HAP-1 (cell line): Measurements from ENCODE around the gene CCL26.
"Not testable (repeated sequence)": the region's sequence is repeated elsewhere in the genome, so short reads cannot be mapped to it uniquely, and the experiment has no call there.

Experiments used
- DNase-seq, 2 experiments: peaks; one replicate each; pipeline ENCODE4 v3.0.0-alpha.2; 2016 to 2020; ENCODE audit warnings: low spot score in 2 of 2
- H3K27me3 ChIP-seq: fragments of 250-450 bp; sonication (Bioruptor Pico); 2 replicates; pipeline ENCODE4 v1.5.1; 2020; ENCODE audit warnings: low read depth, mild to moderate bottlenecking, moderate library complexity
- H3K36me3 ChIP-seq: fragments of 250-450 bp; sonication (Bioruptor Pico); replicated peaks from 2 replicates; pipeline ENCODE4 v1.5.1; 2020; ENCODE audit warnings: mild to moderate bottlenecking
- H3K4me1 ChIP-seq: fragments of 250-450 bp; sonication (Bioruptor Pico); 2 replicates; pipeline ENCODE4 v1.5.1; 2020; ENCODE audit warnings: mild to moderate bottlenecking
- H3K4me3 ChIP-seq: fragments of 250-450 bp; sonication (Bioruptor Pico); 2 replicates; pipeline ENCODE4 v1.5.1; 2020; ENCODE audit warnings: mild to moderate bottlenecking, moderate library complexity
- H3K9me3 ChIP-seq: fragments of 250-450 bp; sonication (Bioruptor Pico); 2 replicates; pipeline ENCODE4 v1.5.1; 2020; ENCODE audit warnings: mild to moderate bottlenecking, moderate library complexity
- in situ Hi-C: fragments of 300-500 bp; cut with MboI; formaldehyde crosslinking; loops from 3 replicates; pipeline ENCODE4 v1.14.3; 2020; ENCODE audit warnings: low sequenced_read_pairs, inconsistent platforms, mixed read lengths

The CCL26 gene

DNA sequence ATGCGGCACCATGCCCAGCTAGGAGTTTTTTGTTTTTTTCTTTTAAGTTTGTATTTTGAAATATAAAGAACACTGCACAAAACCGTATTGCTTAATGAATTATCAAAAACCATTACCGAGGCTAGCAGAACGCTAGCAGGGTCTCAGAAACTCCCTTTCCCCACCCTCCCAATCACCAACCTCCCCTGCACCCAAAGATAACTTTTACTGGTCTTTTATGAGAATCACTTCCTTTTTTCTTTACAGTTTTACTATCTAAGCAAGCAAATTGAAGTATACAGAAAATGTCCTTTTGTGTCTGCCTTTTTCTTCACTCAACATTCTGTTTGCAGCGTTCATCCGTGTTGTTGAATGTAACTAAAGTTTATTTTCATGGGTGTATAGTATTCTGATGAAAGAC lies 46.7 kb downstream of the CCL26 start:
- in situ Hi-C loops = no loop called here
- H3K27me3 ChIP-seq = no peaks in the 10 kb centered on the region
- H3K9me3 ChIP-seq = no peaks in the 10 kb centered on the region
- no peak overlapping the region for H3K4me3 ChIP-seq
- no peaks in the 10 kb centered on the region for H3K36me3 ChIP-seq
- no peak for DNase-seq
- no peaks in the 10 kb centered on the region for H3K4me1 ChIP-seq

DNA sequence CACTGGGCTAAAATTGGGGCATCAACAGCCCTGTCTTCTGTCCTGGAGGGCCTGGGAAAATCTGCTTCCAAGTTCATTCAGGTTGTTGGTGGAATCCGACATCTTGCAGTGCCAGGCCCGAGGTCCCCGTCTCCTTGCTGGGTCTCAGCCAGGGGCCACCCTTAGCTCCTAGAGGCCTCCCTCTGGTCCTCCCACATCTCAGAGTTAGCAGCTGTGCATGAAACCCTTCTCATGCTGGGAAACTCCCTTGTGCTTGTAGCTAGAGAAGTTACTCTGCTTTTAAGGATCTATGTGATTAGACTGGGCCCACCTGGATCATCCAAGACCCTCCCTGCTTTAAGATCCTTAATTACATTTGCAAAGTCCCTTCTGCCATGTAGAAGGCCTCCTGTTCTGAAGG lies 48.6 kb downstream of the CCL26 start:
- no peaks in the 10 kb centered on the region for H3K36me3 ChIP-seq
- H3K4me3 ChIP-seq = no peak overlapping the region
- no peaks in the 10 kb centered on the region for H3K4me1 ChIP-seq
- H3K27me3 ChIP-seq = no peaks in the 10 kb centered on the region
- DNase-seq = no peak
- in situ Hi-C loops = no loop called here
- no peaks in the 10 kb centered on the region for H3K9me3 ChIP-seq

DNA sequence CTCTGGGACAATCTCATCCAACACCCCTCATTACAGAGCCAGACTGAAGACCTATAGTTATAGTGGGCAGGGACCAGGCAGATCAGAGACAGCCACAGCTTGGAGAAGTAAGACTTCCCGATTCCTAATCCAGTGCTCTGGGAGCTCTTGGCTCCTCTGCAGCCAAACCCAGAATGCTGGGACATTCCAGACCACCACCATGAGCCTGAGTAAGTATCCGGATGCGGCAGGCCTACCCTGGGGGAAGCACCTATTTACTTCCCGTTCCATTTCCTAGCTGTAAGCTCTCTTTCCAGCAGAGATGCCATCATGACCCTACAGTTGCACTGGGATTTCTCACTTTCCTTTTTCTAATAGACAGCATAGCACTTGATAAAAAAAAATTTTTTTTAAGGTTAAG lies 49.6 kb downstream of the CCL26 start:
- no peak for DNase-seq
- Histone ChIP-seq H3K36me3 (no peaks in the 10 kb centered on the region), H3K9me3 (no peaks in the 10 kb centered on the region), H3K4me1 (no peaks in the 10 kb centered on the region), H3K27me3 (no peaks in the 10 kb centered on the region), H3K4me3 (no peak overlapping the region)
- in situ Hi-C loops = no loop called here

DNA sequence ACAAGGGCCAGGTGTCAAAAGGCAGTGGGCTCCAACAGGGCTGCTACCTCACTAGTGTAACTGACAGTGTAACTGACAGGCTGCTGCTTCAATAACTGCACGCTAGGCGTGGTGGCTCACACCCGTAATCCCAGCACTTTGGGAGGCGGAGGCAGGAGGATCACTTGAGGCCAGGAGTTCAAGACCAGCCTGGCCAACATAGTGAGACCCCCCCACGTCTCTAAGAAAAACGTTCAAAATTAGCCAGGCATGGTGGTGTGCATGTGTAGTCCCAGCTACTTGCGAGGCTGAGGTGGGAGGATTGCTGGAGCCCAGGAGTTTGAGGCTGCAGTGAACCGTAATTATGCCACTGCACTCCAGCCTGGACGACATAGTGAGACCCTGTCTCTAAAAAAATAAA lies 50.1 kb downstream of the CCL26 start:
- DNase-seq, in situ Hi-C loops: not testable (repeated sequence)

DNA sequence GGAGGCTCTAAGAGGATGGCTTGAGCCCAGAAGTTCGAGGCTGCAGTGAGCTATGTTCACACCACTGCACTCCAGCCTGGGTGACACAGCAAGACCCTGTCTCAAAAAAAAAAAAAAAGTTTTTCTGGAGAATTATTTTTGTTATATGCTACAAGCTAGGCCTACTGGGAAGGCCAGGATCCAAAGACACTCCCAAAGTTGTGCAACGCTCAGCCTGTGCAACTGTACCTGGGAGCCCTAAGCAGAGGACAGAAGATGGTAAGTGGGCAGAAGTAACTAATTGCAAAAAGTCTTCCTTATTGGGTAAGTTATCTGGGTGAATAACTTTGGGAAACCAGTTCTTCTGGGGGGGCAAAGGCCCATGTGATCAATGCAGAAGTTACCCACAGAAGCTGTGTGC lies 50.6 kb downstream of the CCL26 start:
- H3K36me3 ChIP-seq = no peaks in the 10 kb centered on the region
- H3K27me3 ChIP-seq = no peaks in the 10 kb centered on the region
- no peaks in the 10 kb centered on the region for H3K9me3 ChIP-seq
- H3K4me1 ChIP-seq = no peaks in the 10 kb centered on the region
- no peak overlapping the region for H3K4me3 ChIP-seq
- no peak for DNase-seq
- in situ Hi-C loops = no loop called here

More for the DNA sequence above, 50.1 kb downstream of the CCL26 start:
- not testable (repeated sequence) for H3K4me3 ChIP-seq, H3K36me3 ChIP-seq, H3K4me1 ChIP-seq, H3K9me3 ChIP-seq, H3K27me3 ChIP-seq

DNA sequence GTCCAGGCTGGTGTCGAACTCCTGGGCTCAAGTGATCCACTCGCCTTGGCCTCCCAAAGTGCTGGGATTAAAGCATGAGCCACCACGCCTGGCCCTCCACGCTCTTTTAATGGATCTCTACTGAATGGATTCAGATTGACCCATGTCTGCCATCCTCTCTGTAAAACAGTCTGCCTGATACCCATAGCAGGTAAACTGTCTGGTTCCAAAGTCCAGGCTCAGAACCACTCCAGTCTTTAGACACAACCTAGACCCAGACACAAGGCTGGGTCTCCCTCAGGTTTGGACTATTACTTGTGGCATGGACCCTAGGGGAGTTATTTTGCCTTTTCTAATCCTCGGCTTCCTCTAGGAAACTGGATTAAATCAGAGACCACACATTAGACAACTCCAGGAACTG lies 52.4 kb downstream of the CCL26 start:
- no peaks in the 10 kb centered on the region for H3K27me3 ChIP-seq
- no peaks in the 10 kb centered on the region for H3K9me3 ChIP-seq
- H3K4me3 ChIP-seq = no peak overlapping the region
- no peaks in the 10 kb centered on the region for H3K4me1 ChIP-seq
- DNase-seq = no peak
- H3K36me3 ChIP-seq = no peaks in the 10 kb centered on the region
- in situ Hi-C loops = no loop called here
